ENCODE measurements around the gene TMPRSS11B.
"Not testable (repeated sequence)": the region's sequence is repeated elsewhere in the genome, so short reads cannot be mapped to it uniquely, and the experiment has no call there.

TMPRSS11B gene

GRCh38 chr4:68245594-68245993, at the start of gene TMPRSS11B:
Gene TMPRSS11B (minus strand): TSS chr4:68245694. CDS start chr4:68245558, 136 bp downstream.
- no peak for DNase-seq

DNA sequence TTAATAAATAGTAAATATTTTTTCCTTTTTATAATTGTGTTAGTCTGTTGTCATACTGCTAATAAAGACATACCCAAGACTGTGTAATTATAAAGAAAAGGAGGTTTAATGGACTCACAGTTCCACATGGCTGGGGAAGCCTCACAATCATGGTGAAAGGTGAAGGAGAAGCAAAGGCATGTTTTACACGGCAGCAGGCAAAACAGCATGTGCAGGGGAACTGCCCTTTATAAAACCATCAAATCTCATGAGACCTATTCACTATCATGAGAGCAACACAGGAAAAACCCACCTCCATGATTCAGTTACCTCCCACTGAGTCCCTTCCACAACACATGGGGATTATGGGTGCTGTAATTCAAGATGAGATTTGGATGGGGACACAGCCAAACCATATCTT, 45.8 kb upstream of the TMPRSS11B start:
- no peak for DNase-seq

- DNase-seq, result no peak
These were observed 42.9 kb upstream of the TMPRSS11B start for GRCh38 chr4:68288393-68288740.

DNA sequence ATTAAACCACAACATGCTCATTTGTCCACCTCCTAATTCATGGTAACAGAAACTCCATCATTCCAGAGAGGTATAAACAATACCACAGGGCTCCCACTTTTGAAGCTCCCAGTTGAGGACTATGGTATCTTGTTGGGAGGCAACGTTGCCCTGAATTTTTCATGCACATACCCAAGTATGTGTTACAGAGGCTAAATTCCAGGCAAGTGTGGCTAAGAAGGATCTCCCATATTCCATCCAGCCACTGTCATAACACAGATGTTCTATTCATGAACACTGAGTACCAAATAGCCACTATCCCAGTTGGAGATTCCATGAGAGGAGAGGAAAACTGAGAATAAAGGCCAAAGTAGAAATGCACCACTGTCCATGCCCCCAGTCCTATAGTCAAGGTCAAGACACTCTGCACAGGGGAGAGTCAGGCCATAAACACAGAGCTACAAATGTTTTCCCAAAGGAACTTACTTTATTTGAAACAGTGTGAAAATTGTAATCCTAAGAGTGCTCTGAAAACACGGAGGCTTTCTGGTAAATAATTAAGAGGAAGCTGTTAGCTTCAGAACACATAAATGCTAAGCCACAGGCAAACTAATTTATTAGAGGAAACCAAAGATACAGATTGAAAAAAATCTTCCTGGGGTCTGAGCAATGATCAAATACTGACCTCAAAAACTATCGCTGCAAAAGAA, 42.4 kb upstream of the TMPRSS11B start:
- no peak for DNase-seq

DNA sequence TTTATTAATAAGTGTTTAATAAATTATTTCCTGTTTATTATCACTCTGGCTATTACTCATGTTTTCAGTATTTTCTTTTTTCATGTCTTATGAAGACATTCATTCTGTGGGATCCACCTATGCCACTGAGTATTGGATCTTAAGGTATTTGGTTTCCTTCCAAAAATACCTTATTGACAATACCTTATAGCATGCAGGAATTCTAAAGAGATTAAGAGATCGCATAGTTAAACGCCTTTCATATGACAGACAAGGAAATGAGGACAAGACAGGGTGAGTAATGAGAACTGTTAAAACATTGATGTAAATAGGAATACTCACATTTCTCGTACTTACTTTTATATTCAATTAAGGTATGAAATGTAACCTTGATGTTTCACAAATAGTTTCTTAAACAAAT, 38.2 kb upstream of the TMPRSS11B start:
- no peak for DNase-seq

GRCh38 chr4:68283095-68283494, 37.6 kb upstream of the TMPRSS11B start:
- DNase-seq, result no peak

DNA sequence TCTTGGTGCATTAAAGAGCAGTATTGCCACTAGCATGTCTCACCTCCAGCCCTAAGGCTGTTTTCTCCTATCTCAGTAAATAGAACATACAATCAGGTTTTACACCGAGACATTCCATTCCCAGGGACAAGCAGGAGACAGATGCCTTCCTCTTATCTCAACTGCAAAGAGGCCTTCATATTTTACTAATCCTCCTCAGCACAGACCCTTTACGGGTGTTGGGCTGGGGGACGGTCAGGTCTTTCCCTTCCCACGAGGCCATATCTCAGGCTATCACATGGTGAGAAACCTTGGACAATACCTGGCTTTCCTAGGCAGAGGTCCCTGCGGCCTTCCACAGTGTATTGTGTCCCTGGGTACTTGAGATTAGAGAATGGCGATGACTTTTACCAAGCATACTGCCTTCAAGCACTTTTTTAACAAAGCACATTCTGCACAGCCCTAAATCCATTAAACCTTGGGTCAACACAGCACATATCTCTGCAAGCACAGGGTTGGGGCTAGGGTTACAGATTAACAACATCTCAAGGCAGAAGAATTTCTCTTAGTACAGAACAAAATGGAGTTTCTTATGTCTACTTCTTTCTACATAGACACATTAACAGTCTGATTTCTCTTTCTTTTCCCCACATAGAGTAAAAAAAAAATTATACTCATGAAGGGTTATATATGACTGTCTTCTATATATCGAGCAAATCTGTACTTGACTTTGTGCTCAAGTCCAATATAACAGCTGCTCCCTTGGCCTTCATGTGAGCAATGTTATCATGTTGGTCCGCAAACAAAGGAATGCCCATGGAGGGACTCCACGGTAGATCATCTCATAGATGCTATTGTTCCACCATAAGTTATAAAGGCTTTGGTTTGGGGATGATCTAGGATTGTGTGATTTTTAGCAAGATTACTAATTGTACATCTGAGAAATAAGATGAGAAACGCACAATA, 36.6 kb upstream of the TMPRSS11B start:
- not testable (repeated sequence) for DNase-seq

GRCh38 chr4:68278029-68278428, 32.5 kb upstream of the TMPRSS11B start:
- DNase-seq, result no peak

GRCh38 chr4:68277627-68278026, 32.1 kb upstream of the TMPRSS11B start:
- DNase-seq, result no peak

GRCh38 chr4:68272860-68273259, 27.4 kb upstream of the TMPRSS11B start:
- DNase-seq, result no peak

GRCh38 chr4:68272380-68272779, 26.9 kb upstream of the TMPRSS11B start:
- DNase-seq, result no peak

DNA sequence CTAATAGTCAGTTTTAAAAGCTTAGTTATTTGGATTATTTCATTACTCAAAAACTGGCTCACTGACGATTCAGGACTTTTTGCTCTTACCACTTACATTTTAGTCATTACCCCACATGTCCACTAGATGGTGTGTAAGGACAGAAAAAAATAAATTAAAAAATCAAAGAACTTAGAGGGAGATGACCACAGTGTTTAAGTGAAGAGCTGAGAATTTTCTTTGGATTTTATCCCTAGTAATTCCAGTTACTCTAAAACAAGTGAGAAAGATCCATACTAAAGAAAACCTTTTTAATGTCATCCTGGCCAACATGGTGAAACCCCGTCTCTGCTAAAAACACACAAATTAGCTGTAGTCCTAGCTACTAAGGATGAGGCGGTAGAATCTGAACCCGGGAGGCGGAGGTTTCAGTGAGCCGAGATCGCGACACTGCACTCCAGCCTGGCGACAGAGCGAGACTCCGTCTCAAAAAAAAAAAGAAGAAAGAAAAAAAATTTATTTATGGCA, 26.4 kb upstream of the TMPRSS11B start:
- peak in 1 of 2 experiments; percentile 47 for DNase-seq

GRCh38 chr4:68267433-68267944, 22.0 kb upstream of the TMPRSS11B start:
- peak in 1 of 2 experiments; percentile 7 for DNase-seq

DNA sequence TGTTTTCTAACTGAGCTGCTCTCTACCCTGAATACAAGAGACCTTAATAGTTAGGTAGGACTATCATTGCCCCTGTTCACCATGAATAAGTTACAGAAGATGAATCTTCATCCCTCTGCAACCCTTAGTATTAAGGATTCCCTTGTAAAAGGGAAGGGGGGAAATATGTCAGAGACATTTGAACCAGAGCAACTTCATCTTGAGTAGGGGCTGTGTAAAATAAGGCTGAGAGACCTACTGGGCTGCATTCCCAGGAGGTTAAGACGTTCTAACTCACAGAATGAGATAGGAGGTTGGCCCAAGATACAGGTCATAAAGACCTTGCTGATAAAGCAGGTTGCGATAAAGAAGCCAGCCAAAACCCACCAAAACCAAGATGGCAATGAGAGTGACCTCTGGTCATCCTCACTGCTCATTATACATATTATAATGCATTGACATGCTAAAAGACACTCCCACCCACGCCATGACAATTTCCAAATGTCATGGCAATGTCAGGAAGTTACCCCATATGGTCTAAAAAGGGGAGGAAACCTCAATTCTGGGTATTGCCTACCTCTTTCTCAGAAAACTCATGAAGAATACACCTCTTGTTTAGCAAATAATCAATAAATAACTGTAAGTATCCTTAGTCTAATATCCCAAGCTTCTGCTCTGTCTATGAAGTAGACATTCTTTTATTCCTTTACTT, 19.5 kb upstream of the TMPRSS11B start:
- DNase-seq, result no peak

DNA sequence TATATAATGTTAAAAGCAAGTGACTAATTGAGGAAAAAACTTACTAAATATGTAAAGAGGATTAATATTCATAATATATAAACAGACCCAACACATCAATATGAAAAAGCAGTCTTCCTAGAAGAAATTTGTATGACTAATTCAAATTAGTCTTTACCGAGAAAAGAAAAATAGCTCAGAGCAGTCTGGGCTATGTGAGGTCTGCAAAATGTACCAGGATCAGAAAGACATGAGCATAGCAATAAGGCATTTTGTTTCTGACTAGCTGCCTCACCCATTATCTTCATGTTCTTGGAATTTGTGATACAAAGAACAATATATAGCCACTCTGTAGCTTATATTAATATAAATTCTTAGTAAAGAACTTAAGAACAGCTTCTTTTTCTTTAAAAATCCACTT, 13.7 kb upstream of the TMPRSS11B start:
- DNase-seq, result no peak

- DNase-seq, result no peak
These were observed 12.2 kb upstream of the TMPRSS11B start for GRCh38 chr4:68257719-68258118.

GRCh38 chr4:68256284-68256683, 10.8 kb upstream of the TMPRSS11B start:
- DNase-seq, result no peak

- DNase-seq, result no peak
These were observed 4.8 kb upstream of the TMPRSS11B start for GRCh38 chr4:68250151-68250930.

- no peak for DNase-seq
These were observed 3.9 kb upstream of the TMPRSS11B start for GRCh38 chr4:68249434-68249833.

- no peak for DNase-seq
These were observed 4.9 kb downstream of the TMPRSS11B start for GRCh38 chr4:68240620-68241019.

DNA sequence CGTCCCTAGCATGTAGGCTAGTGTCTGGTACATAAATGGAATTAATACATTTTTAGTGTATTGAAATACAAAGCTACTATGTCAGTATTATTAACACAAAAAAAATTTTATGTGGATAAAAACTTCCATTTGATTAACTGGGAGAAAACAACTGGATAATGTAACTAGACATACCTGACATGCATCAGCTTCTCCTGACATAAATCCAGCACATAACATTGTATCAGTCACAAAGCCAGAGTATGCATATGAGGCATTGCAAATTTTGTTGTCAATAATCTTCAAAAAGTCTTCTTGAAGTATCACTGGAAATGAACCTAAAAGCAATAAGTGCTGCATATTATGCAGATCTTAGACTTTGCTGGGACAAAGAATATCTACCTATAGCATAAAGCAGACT, 16.9 kb downstream of the TMPRSS11B start:
- DNase-seq, result no peak

GRCh38 chr4:68218044-68218443, 27.4 kb downstream of the TMPRSS11B start:
- DNase-seq, result no peak

Measured in SW 1271 (cell line).